Measurements from ENCODE around the gene CHDH.

- TF ChIP-seq POLR2A (IDR thresholded peaks at IDR 0.05; ENCODE audit: low read length) = no peak
- no peak for TF ChIP-seq GATA1 (IDR thresholded peaks at IDR 0.05; ENCODE audit: low read depth, low read length)
Observed at GRCh38 chr3:53788038-53788437, 58.2 kb downstream of the CHDH start.
